Skin epidermis (tissue), 12 donors: ENCODE measurements around the gene TTLL13.
A peak's percentile ranks its signal among the peaks of the same experiment; 100 is the strongest.
"Not testable (repeated sequence)": the region's sequence is repeated elsewhere in the genome, so short reads cannot be mapped to it uniquely, and the experiment has no call there.

Experiments used
- H3K27ac ChIP-seq, 21 experiments: fragments of 200-600 bp; sonication (generic) in 11 of 21; one replicate each; pipeline ENCODE4 v1.5.0; 2020; ENCODE audit warnings: mild to moderate bottlenecking in 3 of 21, inconsistent platforms in 2 of 21, moderate library complexity in 2 of 21
- H3K4me3 ChIP-seq, 7 experiments: fragments of 200-600 bp; sonication (generic) in 2 of 7; one replicate each; pipeline ENCODE4 v1.5.0; 2020; ENCODE audit warnings: inconsistent platforms in 2 of 7, mild to moderate bottlenecking in 2 of 7, moderate library complexity in 1 of 7

TTLL13 gene

GRCh38 chr15:90232196-90232595 lies 17.2 kb upstream of the TTLL13 start:
- Histone ChIP-seq H3K27ac (peak overlapping the region in 13 of 21 experiments; percentile 4 to 94 (median 84)), H3K4me3 (peak overlapping the region in 1 of 7 experiments; percentile 65)

GRCh38 chr15:90232941-90233386 lies 16.4 kb upstream of the TTLL13 start:
- H3K4me3 ChIP-seq = peak overlapping the region; percentile 54 to 89 (median 76)
- peak overlapping the region in 20 of 21 experiments; percentile 76 to 97 (median 91) for H3K27ac ChIP-seq

GRCh38 chr15:90233387-90234095 lies 15.8 kb upstream of the TTLL13 start, which contains the start of gene CIB1:
Gene CIB1 (minus strand): TSS chr15:90233941. CDS start chr15:90233885, 56 bp downstream.
- Histone ChIP-seq H3K27ac (peak within 1 kb of the TSS; percentile 76 to 97 (median 91)), H3K4me3 (peak within 1 kb of the TSS; percentile 54 to 89 (median 76))

- peak within 1 kb of the TSS; percentile 54 to 89 (median 76) for H3K4me3 ChIP-seq
- peak within 1 kb of the TSS; percentile 76 to 97 (median 91) for H3K27ac ChIP-seq
Observed at GRCh38 chr15:90234096-90234988, 15.0 kb upstream of the TTLL13 start, which contains the start of gene GDPGP1. Gene GDPGP1 (plus strand): TSS chr15:90234209. CDS start chr15:90240909, 6,700 bp downstream.

- H3K4me3 ChIP-seq = no peak overlapping the region
Observed at GRCh38 chr15:90239371-90239770, 10.0 kb upstream of the TTLL13 start.

GRCh38 chr15:90240856-90241255 lies 8.5 kb upstream of the TTLL13 start:
- H3K4me3 ChIP-seq = no peak overlapping the region
- H3K27ac ChIP-seq = no peak overlapping the region

More at GRCh38 chr15:90239371-90239770, 10.0 kb upstream of the TTLL13 start:
- H3K27ac ChIP-seq = no peak overlapping the region

GRCh38 chr15:90241343-90242192 lies 7.8 kb upstream of the TTLL13 start:
- H3K4me3 ChIP-seq = no peak overlapping the region
- H3K27ac ChIP-seq = no peak overlapping the region

- no peak overlapping the region for H3K27ac ChIP-seq
- H3K4me3 ChIP-seq = no peak overlapping the region
Observed at GRCh38 chr15:90243943-90244639, 5.3 kb upstream of the TTLL13 start.

GRCh38 chr15:90248789-90249202 lies 560 bp upstream of the TTLL13 start:
- peak overlapping the region in 3 of 7 experiments; percentile 32 to 43 (median 40) for H3K4me3 ChIP-seq
- H3K27ac ChIP-seq = no peak overlapping the region

- Histone ChIP-seq H3K4me3 (no peak overlapping the region), H3K27ac (no peak overlapping the region)
Observed at GRCh38 chr15:90257776-90258175, 8.4 kb downstream of the TTLL13 start.

GRCh38 chr15:90259524-90259923 lies 10.2 kb downstream of the TTLL13 start:
- Histone ChIP-seq H3K27ac (no peak overlapping the region), H3K4me3 (no peak overlapping the region)

GRCh38 chr15:90260731-90261130 lies 11.4 kb downstream of the TTLL13 start:
- H3K4me3 ChIP-seq, H3K27ac ChIP-seq: not testable (repeated sequence)

GRCh38 chr15:90261811-90262210 lies 12.5 kb downstream of the TTLL13 start:
- H3K4me3 ChIP-seq = no peak overlapping the region
- H3K27ac ChIP-seq = peak overlapping the region in 10 of 21 experiments; percentile 12 to 77 (median 44)

GRCh38 chr15:90262426-90262825 lies 13.1 kb downstream of the TTLL13 start:
- peak overlapping the region in 8 of 21 experiments; percentile 26 to 76 (median 48) for H3K27ac ChIP-seq
- no peak overlapping the region for H3K4me3 ChIP-seq

GRCh38 chr15:90264671-90265070 lies 15.3 kb downstream of the TTLL13 start:
- peak overlapping the region; percentile 52 to 86 (median 65) for H3K4me3 ChIP-seq
- H3K27ac ChIP-seq = peak overlapping the region in 20 of 21 experiments; percentile 79 to 97 (median 93)

- H3K4me3 ChIP-seq = peak within 1 kb of the TSS; percentile 52 to 86 (median 65)
- H3K27ac ChIP-seq = peak within 1 kb of the TSS; percentile 76 to 97 (median 92)
Observed at GRCh38 chr15:90265271-90266060, 16.1 kb downstream of the TTLL13 start, which contains the start of gene NGRN. Gene NGRN (plus strand): TSS chr15:90265672. CDS start chr15:90265713, 41 bp downstream.

GRCh38 chr15:90266061-90266431 lies 16.7 kb downstream of the TTLL13 start:
- H3K27ac ChIP-seq = peak overlapping the region; percentile 76 to 97 (median 92)
- H3K4me3 ChIP-seq = peak overlapping the region; percentile 52 to 86 (median 65)

- Histone ChIP-seq H3K4me3 (peak overlapping the region; percentile 52 to 86 (median 65)), H3K27ac (peak overlapping the region in 19 of 21 experiments; percentile 79 to 97 (median 94))
Observed at GRCh38 chr15:90266485-90266884, 17.1 kb downstream of the TTLL13 start.
